Liver (tissue), 9 donors: Measurements from ENCODE around the gene SYTL3. TPM values are rescaled to one million over a fixed set of nuclear protein-coding genes. Genes with fewer than 3 reads are reported as not detected.

Experiments
- DNase-seq: peaks from one replicate; pipeline ENCODE4 v3.0.0-alpha.2; 2017; ENCODE audit warnings: low spot score
- H3K27ac ChIP-seq, 2 donors: one replicate each; pipeline ENCODE4 v1.7.0; 2013; ENCODE audit warnings: inconsistent platforms in 2 of 2, low read length in 2 of 2, control low read depth in 1 of 2, low read depth in 1 of 2, mild to moderate bottlenecking in 1 of 2
- H3K27me3 ChIP-seq, 4 donors: one replicate each; pipeline versions ENCODE4 v1.6.1 to v1.7.0; 2013; ENCODE audit warnings: low read length in 3 of 4, inconsistent platforms in 1 of 4, mild to moderate bottlenecking in 1 of 4, moderate library complexity in 1 of 4; ENCODE audit not compliant: control insufficient read depth in 4 of 4, insufficient read depth in 4 of 4
- H3K36me3 ChIP-seq, 4 donors: one replicate each; pipeline versions ENCODE4 v1.6.1 to v1.7.0; 2013; ENCODE audit warnings: low read length in 3 of 4, mild to moderate bottlenecking in 3 of 4, low read depth in 1 of 4, moderate library complexity in 1 of 4; ENCODE audit not compliant: control insufficient read depth in 4 of 4, insufficient read depth in 3 of 4
- H3K4me1 ChIP-seq, 4 donors: one replicate each; pipeline versions ENCODE4 v1.6.1 to v1.7.0; 2013; ENCODE audit warnings: low read length in 3 of 4, mild to moderate bottlenecking in 3 of 4, moderate library complexity in 1 of 4; ENCODE audit not compliant: control insufficient read depth in 4 of 4, insufficient read depth in 4 of 4
- H3K4me3 ChIP-seq, 3 donors: one replicate each; pipeline versions ENCODE4 v1.6.1 to v1.7.0; 2013; ENCODE audit warnings: low read length in 3 of 3, control low read depth in 1 of 3, low read depth in 1 of 3, mild to moderate bottlenecking in 1 of 3
- H3K9ac ChIP-seq, 2 donors: one replicate each; pipeline ENCODE4 v1.7.0; 2013; ENCODE audit warnings: low read length in 2 of 2, mild to moderate bottlenecking in 2 of 2, moderate library complexity in 2 of 2, control low read depth in 1 of 2, low read depth in 1 of 2
- H3K9me3 ChIP-seq, 4 donors: one replicate each; pipeline versions ENCODE4 v1.6.1 to v1.7.0; 2013; ENCODE audit warnings: low read length in 3 of 4; ENCODE audit not compliant: control insufficient read depth in 4 of 4
- ATF3 ChIP-seq: IDR thresholded peaks from 2 replicates; pipeline ENCODE4 v1.6.1; 2016; ENCODE audit warnings: antibody characterized with exemption
- CTCF ChIP-seq: fragments of 150-350 bp; IDR thresholded peaks from 2 replicates; pipeline ENCODE4 v1.5.1; 2017; ENCODE audit warnings: improper control_type of control experiment, low read depth, low read length; ENCODE audit not compliant: missing input control
- FOXA1 ChIP-seq: IDR thresholded peaks from 2 replicates; pipeline ENCODE4 v1.6.1; 2016; ENCODE audit warnings: antibody characterized with exemption
- FOXA2 ChIP-seq: IDR thresholded peaks from 2 replicates; pipeline ENCODE4 v1.6.1; 2016; ENCODE audit warnings: antibody characterized with exemption
- GABPA ChIP-seq, 2 donors: IDR thresholded peaks in 1 of 2; conservative IDR thresholded peaks in 1 of 2; 2 replicates each; pipeline ENCODE4 v1.6.1; 2016; ENCODE audit warnings: antibody characterized with exemption in 2 of 2, mild to moderate bottlenecking in 1 of 2, moderate library complexity in 1 of 2
- HNF4A ChIP-seq, 2 donors: conservative IDR thresholded peaks; 2 replicates each; pipeline ENCODE4 v1.6.1; 2016; ENCODE audit warnings: antibody characterized with exemption in 2 of 2, mild to moderate bottlenecking in 2 of 2
- HNF4G ChIP-seq: IDR thresholded peaks from 2 replicates; pipeline ENCODE4 v1.6.1; 2016; ENCODE audit warnings: antibody characterized with exemption
- JUND ChIP-seq, 2 donors: IDR thresholded peaks; 2 replicates each; pipeline ENCODE4 v1.6.1; 2016; ENCODE audit warnings: antibody characterized with exemption in 2 of 2
- MAX ChIP-seq: IDR thresholded peaks from 2 replicates; pipeline ENCODE4 v1.6.1; 2016; ENCODE audit warnings: antibody characterized with exemption
- RAD21 ChIP-seq, 2 donors: IDR thresholded peaks; 2 replicates each; pipeline ENCODE4 v1.6.1; 2016; ENCODE audit warnings: antibody characterized with exemption in 2 of 2, mild to moderate bottlenecking in 2 of 2
- REST ChIP-seq: IDR thresholded peaks from 2 replicates; pipeline ENCODE4 v1.6.1; 2016; ENCODE audit warnings: antibody characterized with exemption, mild to moderate bottlenecking
- RXRA ChIP-seq, 2 donors: IDR thresholded peaks; 2 replicates each; pipeline ENCODE4 v1.6.1; 2017 to 2018; ENCODE audit warnings: antibody characterized with exemption in 2 of 2, mild to moderate bottlenecking in 1 of 2
- SP1 ChIP-seq: IDR thresholded peaks from 2 replicates; pipeline ENCODE4 v1.6.1; 2018; ENCODE audit warnings: antibody characterized with exemption, mild to moderate bottlenecking
- YY1 ChIP-seq: IDR thresholded peaks from 2 replicates; pipeline ENCODE4 v1.6.1; 2016; ENCODE audit warnings: antibody characterized with exemption, mild to moderate bottlenecking
- ZBTB33 ChIP-seq: IDR thresholded peaks from 2 replicates; pipeline ENCODE4 v1.6.1; 2016; ENCODE audit warnings: antibody characterized with exemption
- WGBS: extraction: QIAGEN DNeasy Blood & Tissue Kit; methylation state at CpG from one replicate; pipeline ENCODE4 v1.1.7; 2013; 5-methylcytosine and 5-hydroxymethylcytosine counted together
- polyA plus RNA-seq, 2 donors: library from polyadenylated mRNA; stranded (reverse) in 1 of 2; unstranded in 1 of 2; fragments of 200-250 nt in 1 of 2; fragments of >200 nt in 1 of 2; fragmentation: Nextera tagmentation in 1 of 2; extraction: Ambion mirVana in 1 of 2; gene quantifications; one replicate each; pipeline versions ENCODE4 v1.2.1 to v1.2.3, GENCODE V29; 2013 to 2015
- total RNA-seq, 2 donors: library from RNA; depleted of rRNA; stranded (reverse); fragments of >200 nt; gene quantifications; one replicate each; pipeline ENCODE4 v1.2.3, GENCODE V29; 2014
- donor health status: healthy.
- donor health status: healthy.
- donor health status: healthy.
- donor health status: healthy.
- donor health status: healthy.

The SYTL3 gene
- total and polyA plus RNA-seq, 4 donors, result 0.28 to 1.7 (median 0.51) TPM

GRCh38 chr6:158665332-158665731 is 15.5 kb downstream of the SYTL3 start:
- WGBS, result 97% methylated on average over 18 of the region's 18 CpGs
- no peak overlapping the region for H3K27ac ChIP-seq
- H3K36me3 ChIP-seq, result peaks cover 0 to 1% (median 0%) of the 10 kb centered on the region in 4 donors
- no peak for DNase-seq
- no peak overlapping the region for H3K9ac ChIP-seq
- no peak overlapping the region for H3K4me3 ChIP-seq
- peaks cover 0 to 10% (median 4%) of the 10 kb centered on the region in 4 donors for H3K4me1 ChIP-seq
- H3K9me3 ChIP-seq, result no peaks in the 10 kb centered on the region
- TF ChIP-seq FOXA2 (no peak), FOXA1 (no peak), REST (no peak), SP1 (no peak), HNF4A (conservative IDR thresholded peaks at IDR 0.05) (no peak), RXRA (IDR thresholded peaks at IDR 0.05) (no peak), GABPA (IDR thresholded peaks at IDR 0.05 in 1 of 2, conservative IDR thresholded peaks at IDR 0.05 in 1 of 2) (no peak), HNF4G (no peak), JUND (IDR thresholded peaks at IDR 0.05) (no peak), ATF3 (no peak), CTCF (no peak), RAD21 (IDR thresholded peaks at IDR 0.05) (no peak), MAX (no peak), YY1 (no peak), ZBTB33 (no peak)
- H3K27me3 ChIP-seq, result no peaks in the 10 kb centered on the region
